CD4-positive, alpha-beta memory T cell (primary cell): ENCODE measurements around the gene GSTA5. TPM values are rescaled to one million over a fixed set of nuclear protein-coding genes. Genes with fewer than 3 reads are reported as not detected.

Experiments used
- CTCF ChIA-PET: fragments of 350-600 bp; sonication (Branson Sonifier 250); formaldehyde crosslinking; loops from one replicate; lab custom pipeline; 2021; ENCODE audit warnings: inconsistent platforms; ENCODE audit not compliant: partially characterized antibody; lab: Charles Lee
- POLR2A ChIA-PET: fragments of 350-600 bp; sonication (Branson Sonifier 250); formaldehyde crosslinking; loops from one replicate; lab custom pipeline; 2021; ENCODE audit not compliant: partially characterized antibody; lab: Charles Lee
- DNase-seq, 5 donors: peaks; one replicate each; pipeline versions ENCODE4 v3.0.0 to v3.0.0-alpha.2; 2020 to 2022; ENCODE audit warnings: mixed read lengths in 1 of 5
- H3K27ac ChIP-seq: one replicate; pipeline ENCODE4 v1.7.0; 2013; ENCODE audit warnings: low read depth, low read length
- H3K27me3 ChIP-seq: 2 replicates; pipeline ENCODE4 v1.7.0; 2013; ENCODE audit warnings: mild to moderate bottlenecking, low read length, moderate library complexity; ENCODE audit not compliant: insufficient read depth
- H3K36me3 ChIP-seq: 2 replicates; pipeline ENCODE4 v1.7.0; 2013; ENCODE audit warnings: mild to moderate bottlenecking, low read length, moderate library complexity; ENCODE audit not compliant: insufficient read depth
- H3K4me1 ChIP-seq: 2 replicates; pipeline ENCODE4 v1.7.0; 2013; ENCODE audit warnings: mild to moderate bottlenecking, low read length, moderate library complexity; ENCODE audit not compliant: insufficient read depth
- H3K4me3 ChIP-seq, 2 donors: one replicate each; pipeline ENCODE4 v1.7.0; 2013; ENCODE audit warnings: low read length in 2 of 2, mild to moderate bottlenecking in 1 of 2
- H3K9me3 ChIP-seq, 2 donors: one replicate each; pipeline ENCODE4 v1.7.0; 2013; ENCODE audit warnings: low read length in 2 of 2, control low read depth in 1 of 2; ENCODE audit not compliant: control insufficient read depth in 1 of 2
- H3K27ac Mint-ChIP-seq, 7 donors: one replicate each; pipeline ENCODE4 v1.8.0; 2020 to 2021; ENCODE audit warnings: mixed read lengths in 7 of 7, mild to moderate bottlenecking in 6 of 7, inconsistent platforms in 3 of 7, moderate library complexity in 3 of 7
- H3K27me3 Mint-ChIP-seq, 2 donors: one replicate each; pipeline ENCODE4 v1.8.0; 2020 to 2021; ENCODE audit warnings: mixed read lengths in 2 of 2
- H3K36me3 Mint-ChIP-seq, 2 donors: one replicate each; pipeline ENCODE4 v1.8.0; 2020 to 2021; ENCODE audit warnings: mixed read lengths in 2 of 2, inconsistent platforms in 1 of 2, mild to moderate bottlenecking in 1 of 2
- H3K4me1 Mint-ChIP-seq, 4 donors: one replicate each; pipeline ENCODE4 v1.8.0; 2020 to 2021; ENCODE audit warnings: mixed read lengths in 4 of 4, mild to moderate bottlenecking in 1 of 4
- H3K4me3 Mint-ChIP-seq, 8 donors: one replicate each; pipeline ENCODE4 v1.8.0; 2020 to 2021; ENCODE audit warnings: mixed read lengths in 8 of 8, mild to moderate bottlenecking in 7 of 8, moderate library complexity in 6 of 8, inconsistent platforms in 3 of 8
- H3K9me3 Mint-ChIP-seq, 8 donors: one replicate each; pipeline ENCODE4 v1.8.0; 2020 to 2021; ENCODE audit warnings: mixed read lengths in 8 of 8, mild to moderate bottlenecking in 5 of 8, inconsistent platforms in 3 of 8, moderate library complexity in 1 of 8
- intact Hi-C: fragments of 100-400 bp; cut with micrococcal nuclease; formaldehyde crosslinking; loops from one replicate; pipeline ENCODE4 v1.15.1; 2023
- polyA plus RNA-seq, 2 donors: library from polyadenylated mRNA; unstranded; fragments of 300-500 nt; fragmentation: Illumina TruSeq; gene quantifications; one replicate each; pipeline ENCODE4 v1.2.3, GENCODE V29; 2021
- total RNA-seq, 2 experiments: library from RNA; stranded (reverse); gene quantifications; one replicate each; pipeline ENCODE4 v1.2.3, GENCODE V29; 2021

The GSTA5 gene
- not detected for total RNA-seq
- polyA plus RNA-seq = not detected

DNA sequence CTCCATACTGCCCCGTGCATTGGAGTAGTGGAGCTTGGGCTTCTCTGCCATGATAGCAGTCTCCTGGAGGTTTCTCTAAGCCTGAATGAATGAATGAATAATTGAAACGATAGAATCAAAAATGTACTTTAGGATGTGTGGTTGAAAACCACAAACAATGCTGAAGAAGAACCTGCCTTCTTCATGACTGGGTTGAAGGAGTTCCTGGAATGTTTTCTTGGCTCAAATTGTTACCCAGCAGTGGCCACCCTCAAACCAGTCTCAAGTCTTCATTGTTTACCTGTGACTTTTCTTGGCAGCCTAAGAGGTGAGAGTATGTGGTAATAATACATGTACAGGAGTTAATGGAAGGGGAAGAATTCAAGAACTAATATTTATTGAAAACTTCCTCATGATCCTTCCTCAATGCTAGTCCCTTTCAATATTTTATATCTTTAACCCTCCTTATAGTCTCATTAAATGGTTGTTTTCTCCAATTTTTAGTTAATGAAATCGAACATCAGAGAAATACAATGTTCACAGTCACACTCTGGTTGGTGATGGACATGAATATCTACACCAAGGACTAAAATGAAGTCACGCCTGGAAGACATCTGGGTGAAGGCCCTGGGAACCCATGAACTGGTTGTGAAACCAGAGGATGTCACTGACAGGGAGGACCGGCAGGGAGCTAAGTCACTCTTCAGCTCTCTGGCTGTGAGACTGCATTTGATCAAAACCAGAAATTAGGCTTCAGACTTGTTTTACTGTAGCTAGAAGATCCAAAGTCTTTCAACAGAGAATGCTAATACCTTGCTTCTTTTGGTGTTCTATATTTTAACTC is at the start of gene GSTA5:
GSTA5 (minus strand) TSS at position 51 of the 823 bp plus-strand sequence.
- H3K9me3 Mint-ChIP-seq = peaks cover 0 to 2% (median 0%) of the 10 kb centered on the region in 8 donors
- H3K9me3 ChIP-seq = no peaks in the 10 kb centered on the region
- POLR2A ChIA-PET = no interaction called here

DNA sequence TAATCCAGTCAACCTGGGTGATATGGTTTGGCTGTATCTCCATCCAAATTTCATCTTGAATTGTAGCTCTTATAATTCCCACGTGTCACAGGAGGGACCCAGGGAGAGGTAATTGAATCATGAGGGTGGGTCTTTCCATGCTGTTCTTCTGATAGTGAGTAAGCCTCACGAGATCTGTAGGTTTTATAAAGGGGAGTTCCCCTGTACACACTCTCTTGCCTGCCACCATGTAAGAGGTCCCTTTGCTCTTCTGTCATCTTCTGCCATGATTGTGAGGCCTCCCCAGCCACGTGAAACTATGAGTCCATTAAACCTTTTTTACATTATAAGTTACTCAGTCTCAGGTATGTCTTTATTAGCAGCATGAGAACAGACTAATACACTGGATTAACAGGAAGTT is 49.4 kb upstream of the GSTA5 start:
- Mint-ChIP-seq H3K4me1 (no peaks in the 10 kb centered on the region), H3K27ac (no peak overlapping the region), H3K4me3 (no peak overlapping the region), H3K36me3 (no peaks in the 10 kb centered on the region), H3K9me3 (no peaks in the 10 kb centered on the region), H3K27me3 (peaks cover 4 to 5% of the 10 kb centered on the region in 2 donors)
- no peaks in the 10 kb centered on the region for H3K9me3 ChIP-seq
- H3K4me1 ChIP-seq = no peaks in the 10 kb centered on the region
- no peak overlapping the region for H3K4me3 ChIP-seq
- no peak overlapping the region for H3K27ac ChIP-seq
- ChIA-PET POLR2A (no interaction called here), CTCF (no interaction called here)
- DNase-seq = no peak
- no peaks in the 10 kb centered on the region for H3K36me3 ChIP-seq
- H3K27me3 ChIP-seq = no peaks in the 10 kb centered on the region
- intact Hi-C loops = no loop called here

More for the DNA sequence above, at the start of gene GSTA5:
- Histone ChIP-seq H3K27me3 (peaks cover 4% of the 10 kb centered on the region), H3K4me1 (no peaks in the 10 kb centered on the region), H3K36me3 (no peaks in the 10 kb centered on the region), H3K4me3 (no peak within 1 kb of the TSS), H3K27ac (no peak within 1 kb of the TSS)
- no peak within 1 kb of the TSS for H3K27ac Mint-ChIP-seq
- intact Hi-C loops = no loop called here
- H3K36me3 Mint-ChIP-seq = no peaks in the 10 kb centered on the region
- CTCF ChIA-PET = interaction anchor here (1.1 kb wide), 1 partner anchor 19 kb away, joined by 3 read pairs; no protein-coding TSS in a partner anchor
- H3K4me3 Mint-ChIP-seq = no peak within 1 kb of the TSS
- no peak for DNase-seq
- H3K27me3 Mint-ChIP-seq = peaks cover 14 to 15% of the 10 kb centered on the region in 2 donors
- H3K4me1 Mint-ChIP-seq = no peaks in the 10 kb centered on the region

DNA sequence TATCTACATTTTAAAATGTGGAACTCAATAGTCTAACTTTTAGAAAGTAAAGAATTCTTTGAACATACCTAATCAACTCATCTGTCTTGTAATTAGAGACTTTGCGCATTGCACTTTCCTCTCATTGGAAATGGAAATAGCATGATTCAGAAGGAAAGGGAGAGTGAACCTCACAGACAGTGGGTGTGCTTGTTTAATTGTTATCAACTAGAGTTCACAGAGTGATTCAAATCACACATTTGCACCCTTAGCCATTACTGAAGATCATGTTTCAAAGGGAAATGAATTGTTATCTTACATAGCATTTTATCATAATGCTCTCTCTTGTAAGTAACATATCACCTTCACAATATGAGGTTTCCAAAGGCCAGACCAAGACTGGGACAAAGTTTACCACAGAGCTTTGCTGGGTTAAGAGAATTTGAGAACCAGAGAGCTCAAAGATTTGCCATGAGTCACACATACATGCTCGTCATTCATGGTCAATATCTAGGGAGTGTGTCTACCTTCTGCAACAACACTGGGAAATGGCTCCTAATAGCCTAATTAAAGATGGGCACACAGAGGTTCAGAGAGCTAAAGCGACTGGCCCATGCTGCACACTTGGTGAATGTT is 47.4 kb upstream of the GSTA5 start:
- Histone ChIP-seq H3K27ac (no peak overlapping the region), H3K27me3 (no peaks in the 10 kb centered on the region), H3K36me3 (no peaks in the 10 kb centered on the region), H3K4me1 (no peaks in the 10 kb centered on the region), H3K9me3 (no peaks in the 10 kb centered on the region), H3K4me3 (no peak overlapping the region)
- no peaks in the 10 kb centered on the region for H3K4me1 Mint-ChIP-seq
- H3K27me3 Mint-ChIP-seq = peaks cover 4 to 5% of the 10 kb centered on the region in 2 donors
- intact Hi-C loops = no loop called here
- H3K9me3 Mint-ChIP-seq = no peaks in the 10 kb centered on the region
- no peak for DNase-seq
- CTCF ChIA-PET = no interaction called here
- no peaks in the 10 kb centered on the region for H3K36me3 Mint-ChIP-seq
- POLR2A ChIA-PET = no interaction called here
- no peak overlapping the region for H3K4me3 Mint-ChIP-seq
- no peak overlapping the region for H3K27ac Mint-ChIP-seq

DNA sequence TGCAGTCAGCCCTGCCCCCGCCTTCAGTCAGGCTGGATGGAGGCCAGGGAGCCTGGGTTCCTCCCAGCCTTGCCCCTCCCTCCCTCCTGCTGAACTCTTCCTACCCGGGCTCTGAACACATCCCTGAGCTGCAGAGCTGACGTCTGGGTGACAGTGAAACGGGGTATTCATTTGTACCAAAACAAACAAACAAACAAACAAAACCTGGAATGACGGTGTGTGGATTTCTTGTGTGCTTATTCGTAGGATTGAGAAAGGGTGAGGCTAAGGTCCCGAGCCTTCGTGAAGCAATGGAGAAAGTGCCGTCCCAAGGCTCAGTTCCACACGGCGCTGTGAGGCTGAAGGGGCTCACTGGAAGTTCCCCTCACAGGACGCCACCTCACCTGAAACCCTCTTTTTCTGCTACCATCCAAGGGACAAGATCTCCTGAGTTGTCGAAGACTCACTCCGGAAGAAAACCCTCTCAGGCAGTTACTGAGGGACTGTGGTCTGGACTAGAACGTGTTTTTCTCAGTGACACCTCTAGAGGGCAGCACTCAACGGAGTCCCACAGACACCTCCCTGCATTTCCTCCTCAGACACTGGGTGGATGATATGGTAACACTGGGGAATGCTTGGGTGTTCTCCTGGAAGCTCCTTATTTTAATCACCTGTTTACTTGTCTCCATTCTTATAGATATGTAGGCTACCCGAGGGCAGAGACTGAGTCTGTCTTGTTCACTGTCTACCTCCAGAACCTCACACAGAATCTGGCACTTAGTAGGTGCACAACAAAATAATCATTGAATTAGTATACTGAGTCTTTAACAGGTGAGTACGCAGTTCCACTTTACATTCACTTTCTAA is 41.6 kb upstream of the GSTA5 start:
- peaks cover 0 to 6% (median 5%) of the 10 kb centered on the region in 4 donors for H3K4me1 Mint-ChIP-seq
- H3K36me3 ChIP-seq = no peaks in the 10 kb centered on the region
- H3K27ac ChIP-seq = no peak overlapping the region
- no peaks in the 10 kb centered on the region for H3K9me3 Mint-ChIP-seq
- H3K4me3 ChIP-seq = peak overlapping the region; percentile 37 to 53
- peak overlapping the region; percentile 82 to 94 (median 86) for H3K4me3 Mint-ChIP-seq
- peak; percentile 64 to 70 (median 66) for DNase-seq
- intact Hi-C loops = loop anchor here (1.0 to 5.0 kb wide), 3 partner anchors 103 to 600 kb away; partner anchors contain the start of gene GSTA4
- no peaks in the 10 kb centered on the region for H3K27me3 ChIP-seq
- ChIA-PET POLR2A (no interaction called here), CTCF (interaction anchor here (0.7 to 1.8 kb wide), 4 partner anchors 10 to 183 kb away, joined by 3 to 6 read pairs (median 4); partner anchors contain the start of gene FBXO9)
- H3K27me3 Mint-ChIP-seq = no peaks in the 10 kb centered on the region
- peak overlapping the region in 4 of 7 donors; percentile 48 to 88 (median 61) for H3K27ac Mint-ChIP-seq
- no peaks in the 10 kb centered on the region for H3K36me3 Mint-ChIP-seq
- H3K9me3 ChIP-seq = no peaks in the 10 kb centered on the region
- H3K4me1 ChIP-seq = no peaks in the 10 kb centered on the region

DNA sequence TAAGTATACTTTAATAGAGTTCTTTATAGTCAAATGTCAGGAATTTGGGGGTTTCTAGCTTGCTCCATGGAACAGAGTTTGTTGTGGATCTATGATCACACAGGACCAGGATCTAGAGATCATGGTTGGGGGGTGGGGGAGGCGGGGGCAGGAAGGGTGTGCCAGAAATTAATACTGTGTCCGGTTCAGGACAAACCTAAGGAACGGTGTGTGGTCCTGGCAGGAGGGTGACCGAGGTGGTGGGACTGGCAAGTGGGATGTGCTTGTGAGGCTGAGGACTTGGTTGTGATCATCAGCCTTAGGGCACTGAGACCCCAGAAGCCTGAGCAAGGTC is 41.0 kb upstream of the GSTA5 start:
- H3K9me3 ChIP-seq = no peaks in the 10 kb centered on the region
- intact Hi-C loops = loop anchor here (5.0 kb wide), 1 partner anchor 601 kb away; no protein-coding TSS in a partner anchor
- no peaks in the 10 kb centered on the region for H3K36me3 Mint-ChIP-seq
- no peaks in the 10 kb centered on the region for H3K36me3 ChIP-seq
- H3K4me1 Mint-ChIP-seq = peaks cover 0 to 6% (median 5%) of the 10 kb centered on the region in 4 donors
- H3K4me1 ChIP-seq = no peaks in the 10 kb centered on the region
- H3K27me3 Mint-ChIP-seq = no peaks in the 10 kb centered on the region
- H3K4me3 Mint-ChIP-seq = peak overlapping the region in 7 of 8 donors; percentile 46 to 90 (median 84)
- no peak overlapping the region for H3K27ac Mint-ChIP-seq
- no peak for DNase-seq
- POLR2A ChIA-PET = no interaction called here
- CTCF ChIA-PET = interaction anchor here (1.0 kb wide), 1 partner anchor 118 kb away, joined by 3 read pairs; no protein-coding TSS in a partner anchor
- no peak overlapping the region for H3K27ac ChIP-seq
- no peaks in the 10 kb centered on the region for H3K27me3 ChIP-seq
- H3K4me3 ChIP-seq = no peak overlapping the region
- no peaks in the 10 kb centered on the region for H3K9me3 Mint-ChIP-seq

- intact Hi-C loops = no loop called here
- DNase-seq = no peak
- no peaks in the 10 kb centered on the region for H3K9me3 Mint-ChIP-seq
- Histone ChIP-seq H3K27me3 (no peaks in the 10 kb centered on the region), H3K27ac (no peak overlapping the region), H3K4me3 (no peak overlapping the region), H3K4me1 (no peaks in the 10 kb centered on the region), H3K9me3 (no peaks in the 10 kb centered on the region), H3K36me3 (no peaks in the 10 kb centered on the region)
- CTCF ChIA-PET = no interaction called here
- H3K4me1 Mint-ChIP-seq = peaks cover 2 to 6% (median 5%) of the 10 kb centered on the region in 4 donors
- POLR2A ChIA-PET = no interaction called here
- no peak overlapping the region for H3K4me3 Mint-ChIP-seq
- no peaks in the 10 kb centered on the region for H3K36me3 Mint-ChIP-seq
- H3K27ac Mint-ChIP-seq = no peak overlapping the region
- peaks cover 0 to 6% of the 10 kb centered on the region in 2 donors for H3K27me3 Mint-ChIP-seq
Observed at GRCh38 chr6:52877786-52878185, 37.2 kb upstream of the GSTA5 start.
